UCSD-AML1 (cell line): ENCODE data around the gene CNBP.
"Not testable (repeated sequence)": the region's sequence is repeated elsewhere in the genome, so short reads cannot be mapped to it uniquely, and the experiment has no call there.

Source experiments
- DNase-seq: peaks from one replicate; lab custom pipeline; 2025; ENCODE audit not compliant: unreplicated experiment; lab: John Stamatoyannopoulos, UW

CNBP gene

GRCh38 chr3:129185783-129186182, 2.1 kb upstream of the CNBP start:
- no peak for DNase-seq

GRCh38 chr3:129184784-129185542, 1.3 kb upstream of the CNBP start:
- not testable (repeated sequence) for DNase-seq

GRCh38 chr3:129184396-129184657, 631 bp upstream of the CNBP start:
- DNase-seq: no peak

GRCh38 chr3:129182390-129183185, 1.1 kb downstream of the CNBP start:
- DNase-seq: no peak

GRCh38 chr3:129181819-129182218, 1.9 kb downstream of the CNBP start:
- DNase-seq: no peak

- no peak for DNase-seq
Measured at GRCh38 chr3:129180461-129180860, 3.2 kb downstream of the CNBP start.

GRCh38 chr3:129176051-129176450, 7.6 kb downstream of the CNBP start:
- no peak for DNase-seq

- no peak for DNase-seq
Measured at GRCh38 chr3:129173725-129174124, 10.0 kb downstream of the CNBP start.

GRCh38 chr3:129173206-129173605, 10.5 kb downstream of the CNBP start:
- DNase-seq: no peak

- no peak for DNase-seq
Measured at GRCh38 chr3:129166579-129167332, 16.9 kb downstream of the CNBP start.

- DNase-seq: not testable (repeated sequence)
Measured at GRCh38 chr3:129165594-129165993, 18.1 kb downstream of the CNBP start.

GRCh38 chr3:129164500-129164899, 19.2 kb downstream of the CNBP start:
- DNase-seq: no peak

- peak; percentile 13 for DNase-seq
Measured at GRCh38 chr3:129162729-129163579, 20.7 kb downstream of the CNBP start.

GRCh38 chr3:129161860-129162271, 21.8 kb downstream of the CNBP start:
- DNase-seq: no peak

- DNase-seq: peak; percentile 93
Measured at GRCh38 chr3:129160891-129161859, 22.5 kb downstream of the CNBP start, which contains the start of gene ISY1. Gene ISY1 (minus strand): TSS chr3:129161063. CDS start chr3:129160975, 88 bp downstream.

- no peak for DNase-seq
Measured at GRCh38 chr3:129144786-129145185, 38.9 kb downstream of the CNBP start.

- not testable (repeated sequence) for DNase-seq
Measured at GRCh38 chr3:129141011-129141410, 42.7 kb downstream of the CNBP start.

GRCh38 chr3:129139911-129140310, 43.8 kb downstream of the CNBP start:
- no peak for DNase-seq

- not testable (repeated sequence) for DNase-seq
Measured at GRCh38 chr3:129136275-129136674, 47.4 kb downstream of the CNBP start.
